ENCODE data around the gene VASP. TPM values are rescaled to one million over a fixed set of nuclear protein-coding genes. Genes with fewer than 3 reads are reported as not detected.

VASP gene
- total RNA-seq, 4 donors from 2014 or later = 172 to 321 (median 210) TPM

DNA sequence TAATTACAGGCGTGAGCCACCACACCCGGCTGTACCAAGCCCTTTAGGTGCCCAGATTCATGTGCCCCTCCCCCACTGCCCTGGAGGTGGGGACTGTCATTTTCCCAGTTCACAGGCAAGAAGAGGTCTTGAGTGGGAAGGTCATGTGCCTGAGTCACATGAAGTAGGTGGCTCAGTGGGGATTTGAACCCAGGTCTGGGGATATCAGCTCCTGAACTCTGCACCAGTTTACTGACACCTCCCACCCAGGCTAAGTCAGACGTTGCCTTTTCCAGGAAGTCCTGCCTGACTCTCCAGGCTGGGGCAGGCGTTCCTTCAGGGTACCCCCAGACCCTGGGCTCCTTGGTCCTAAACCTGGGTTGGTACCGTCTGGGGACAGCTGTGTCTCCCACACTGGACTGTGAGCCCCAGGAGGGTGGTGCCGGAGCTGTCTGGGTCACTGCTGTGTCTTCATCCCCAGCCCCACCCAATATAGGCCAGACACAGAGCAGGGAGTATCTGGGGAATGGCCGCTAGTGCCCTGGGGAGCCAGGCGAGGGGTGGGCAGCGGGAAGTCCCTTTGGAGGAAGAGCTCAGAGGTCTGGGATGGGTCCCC, 8.6 kb downstream of the VASP start:
- Histone ChIP-seq H3K27ac (replicated peaks in 1 of 4) (peak overlapping the region; percentile 65 to 81 (median 73)), H3K36me3 (peaks cover 35 to 53% (median 38%) of the 10 kb centered on the region in 4 donors), H3K4me3 (no peak overlapping the region), H3K9me3 (no peaks in the 10 kb centered on the region), H3K27me3 (no peaks in the 10 kb centered on the region), H3K4me1 (peaks cover 42 to 80% (median 71%) of the 10 kb centered on the region in 4 donors)
- WGBS = 56% methylated on average over 4 of the region's 9 CpGs
- intact Hi-C loops (cut with DNase I) = no loop called here
- no peak for DNase-seq (ENCODE audit: extremely low spot score)
- TF ChIP-seq, protein P1, sequence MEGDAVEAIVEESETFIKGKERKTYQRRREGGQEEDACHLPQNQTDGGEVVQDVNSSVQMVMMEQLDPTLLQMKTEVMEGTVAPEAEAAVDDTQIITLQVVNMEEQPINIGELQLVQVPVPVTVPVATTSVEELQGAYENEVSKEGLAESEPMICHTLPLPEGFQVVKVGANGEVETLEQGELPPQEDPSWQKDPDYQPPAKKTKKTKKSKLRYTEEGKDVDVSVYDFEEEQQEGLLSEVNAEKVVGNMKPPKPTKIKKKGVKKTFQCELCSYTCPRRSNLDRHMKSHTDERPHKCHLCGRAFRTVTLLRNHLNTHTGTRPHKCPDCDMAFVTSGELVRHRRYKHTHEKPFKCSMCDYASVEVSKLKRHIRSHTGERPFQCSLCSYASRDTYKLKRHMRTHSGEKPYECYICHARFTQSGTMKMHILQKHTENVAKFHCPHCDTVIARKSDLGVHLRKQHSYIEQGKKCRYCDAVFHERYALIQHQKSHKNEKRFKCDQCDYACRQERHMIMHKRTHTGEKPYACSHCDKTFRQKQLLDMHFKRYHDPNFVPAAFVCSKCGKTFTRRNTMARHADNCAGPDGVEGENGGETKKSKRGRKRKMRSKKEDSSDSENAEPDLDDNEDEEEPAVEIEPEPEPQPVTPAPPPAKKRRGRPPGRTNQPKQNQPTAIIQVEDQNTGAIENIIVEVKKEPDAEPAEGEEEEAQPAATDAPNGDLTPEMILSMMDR (IDR thresholded peaks at IDR 0.05) = no peak
- TF ChIP-seq POLR2AphosphoS5 (IDR thresholded peaks at IDR 0.05) (no peak), POLR2A (IDR thresholded peaks at IDR 0.05; ENCODE audit: low read depth) (no peak), EP300 (IDR thresholded peaks at IDR 0.05) (no peak)

DNA sequence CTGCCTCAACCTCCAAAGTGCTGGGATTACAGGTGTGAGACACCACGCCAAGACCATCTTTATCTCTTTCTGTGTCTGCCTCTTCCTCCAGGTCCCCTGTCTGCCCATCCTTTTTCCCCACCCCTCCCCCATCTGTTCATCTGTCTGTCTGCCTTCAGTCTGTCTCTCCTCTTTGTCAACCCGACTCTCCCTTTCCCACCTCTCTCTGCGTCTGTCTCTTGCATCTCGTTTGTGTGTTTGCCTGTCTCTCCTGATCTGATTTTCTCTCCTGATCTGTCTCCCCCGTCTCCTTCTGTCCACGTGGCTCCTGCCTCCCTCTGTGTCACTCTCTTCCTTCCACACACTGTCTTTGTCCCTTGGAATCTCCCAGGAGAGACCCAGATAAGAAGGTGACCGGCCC, 10.0 kb downstream of the VASP start:
- no peaks in the 10 kb centered on the region for H3K9me3 ChIP-seq
- no peaks in the 10 kb centered on the region for H3K27me3 ChIP-seq
- DNase-seq (ENCODE audit: extremely low spot score) = no peak
- H3K27ac ChIP-seq (replicated peaks in 1 of 4) = peak overlapping the region in 1 of 4 donors; percentile 33
- 52% methylated on average over 7 of the region's 7 CpGs for WGBS
- intact Hi-C loops (cut with DNase I) = no loop called here
- H3K36me3 ChIP-seq = peaks cover 45 to 66% (median 51%) of the 10 kb centered on the region in 4 donors
- TF ChIP-seq POLR2A (IDR thresholded peaks at IDR 0.05; ENCODE audit: low read depth) (no peak), EP300 (IDR thresholded peaks at IDR 0.05) (no peak), POLR2AphosphoS5 (IDR thresholded peaks at IDR 0.05) (no peak)
- TF ChIP-seq, protein P1 (IDR thresholded peaks at IDR 0.05) = no peak
- H3K4me3 ChIP-seq = no peak overlapping the region
- H3K4me1 ChIP-seq = peaks cover 34 to 80% (median 66%) of the 10 kb centered on the region in 4 donors

DNA sequence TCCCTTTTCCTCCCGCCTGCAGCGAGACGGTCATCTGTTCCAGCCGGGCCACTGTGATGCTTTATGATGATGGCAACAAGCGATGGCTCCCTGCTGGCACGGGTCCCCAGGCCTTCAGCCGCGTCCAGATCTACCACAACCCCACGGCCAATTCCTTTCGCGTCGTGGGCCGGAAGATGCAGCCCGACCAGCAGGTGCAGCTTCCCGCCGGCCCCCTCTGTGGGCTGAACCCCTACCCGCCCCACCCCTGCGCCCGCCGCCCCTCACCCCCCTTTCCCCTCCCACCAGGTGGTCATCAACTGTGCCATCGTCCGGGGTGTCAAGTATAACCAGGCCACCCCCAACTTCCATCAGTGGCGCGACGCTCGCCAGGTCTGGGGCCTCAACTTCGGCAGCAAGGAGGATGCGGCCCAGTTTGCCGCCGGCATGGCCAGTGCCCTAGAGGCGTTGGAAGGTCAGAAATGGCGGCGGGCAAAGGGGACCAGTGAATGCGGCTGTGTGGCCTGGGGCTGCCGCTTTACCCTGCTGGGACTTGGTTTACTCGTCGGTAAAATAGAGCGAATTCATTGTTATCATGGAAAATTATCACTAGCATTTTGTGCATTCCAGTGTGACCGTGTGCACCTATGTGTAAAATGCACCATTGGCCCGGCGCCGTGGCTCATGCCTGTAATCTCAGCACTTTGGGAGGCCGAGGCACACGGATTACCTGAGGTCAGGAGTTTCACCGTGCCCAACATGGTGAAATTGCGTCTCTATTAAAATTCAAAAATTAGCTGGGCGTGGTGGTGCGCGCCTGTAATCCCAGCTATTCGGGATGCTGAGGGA, 10.6 kb downstream of the VASP start:
- Histone ChIP-seq H3K27ac (replicated peaks in 1 of 4) (peak overlapping the region in 1 of 4 donors; percentile 33), H3K4me1 (peaks cover 32 to 78% (median 61%) of the 10 kb centered on the region in 4 donors), H3K9me3 (no peaks in the 10 kb centered on the region), H3K36me3 (peaks cover 51 to 72% (median 57%) of the 10 kb centered on the region in 4 donors), H3K27me3 (no peaks in the 10 kb centered on the region), H3K4me3 (no peak overlapping the region)
- TF ChIP-seq POLR2AphosphoS5 (IDR thresholded peaks at IDR 0.05) = no peak
- TF ChIP-seq, protein P1 (IDR thresholded peaks at IDR 0.05) = no peak
- TF ChIP-seq EP300 (IDR thresholded peaks at IDR 0.05) = no peak
- TF ChIP-seq POLR2A (IDR thresholded peaks at IDR 0.05; ENCODE audit: low read depth) = no peak
- DNase-seq (ENCODE audit: extremely low spot score) = no peak
- WGBS = 82% methylated on average over 42 of the region's 50 CpGs
- intact Hi-C loops (cut with DNase I) = no loop called here

DNA sequence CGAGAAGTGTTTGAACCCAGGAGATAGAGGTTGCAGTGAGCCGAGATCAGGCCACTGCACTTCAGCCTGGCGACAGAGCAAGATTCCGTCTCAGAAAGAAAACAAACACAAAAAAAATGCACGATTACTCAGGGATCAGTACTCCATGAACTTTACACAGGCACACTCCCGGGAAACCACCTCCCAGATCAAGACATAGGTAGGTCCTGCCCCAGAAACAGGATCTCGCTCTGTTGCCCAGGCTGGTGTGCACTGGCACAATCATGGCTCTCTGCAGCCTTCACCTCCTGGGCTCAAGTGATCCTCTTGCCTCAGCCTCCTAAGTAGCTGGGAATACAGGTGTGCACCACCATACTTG, 11.2 kb downstream of the VASP start:
- H3K9me3 ChIP-seq = no peaks in the 10 kb centered on the region
- H3K27ac ChIP-seq (replicated peaks in 1 of 4) = no peak overlapping the region
- WGBS = 85% methylated on average over 6 of the region's 7 CpGs
- H3K27me3 ChIP-seq = no peaks in the 10 kb centered on the region
- H3K4me3 ChIP-seq = no peak overlapping the region
- intact Hi-C loops (cut with DNase I) = no loop called here
- TF ChIP-seq EP300 (IDR thresholded peaks at IDR 0.05) (no peak), POLR2A (IDR thresholded peaks at IDR 0.05; ENCODE audit: low read depth) (no peak), POLR2AphosphoS5 (IDR thresholded peaks at IDR 0.05) (no peak)
- TF ChIP-seq, protein P1 (IDR thresholded peaks at IDR 0.05) = no peak
- peaks cover 54 to 75% (median 61%) of the 10 kb centered on the region in 4 donors for H3K36me3 ChIP-seq
- DNase-seq (ENCODE audit: extremely low spot score) = no peak
- H3K4me1 ChIP-seq = peaks cover 31 to 75% (median 60%) of the 10 kb centered on the region in 4 donors
